HG03060 (cell line): Measurements from ENCODE around the gene CFAP20.

Experiments used
- ATAC-seq: cut with Tn5 transposase; IDR thresholded peaks from one replicate; pipeline ENCODE4 v1.9.1; 2021; ENCODE audit warnings: low read depth, moderate number of reproducible peaks; ENCODE audit not compliant: unreplicated experiment

The CFAP20 gene

GRCh38 chr16:58125781-58126335 lies 3.3 kb downstream of the CFAP20 start:
- ATAC-seq: no peak

DNA sequence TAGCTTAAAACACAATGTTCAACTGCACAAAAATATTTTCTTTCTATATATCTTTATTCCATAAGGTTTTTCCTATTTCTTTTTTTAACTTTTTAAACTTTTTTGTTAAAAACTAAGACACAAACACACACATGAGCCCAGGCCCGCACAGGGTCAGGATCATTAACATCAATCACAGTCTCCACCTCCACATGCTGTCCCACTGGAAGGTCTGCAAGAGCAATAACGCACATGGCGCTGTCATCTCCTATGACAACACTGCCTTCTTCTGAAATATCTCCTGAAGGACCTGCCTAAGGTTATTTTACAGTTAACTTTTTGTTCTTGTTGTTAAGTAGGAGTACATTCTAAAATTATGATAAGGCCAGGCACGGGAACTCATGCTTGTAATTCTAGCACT lies 4.1 kb downstream of the CFAP20 start:
- no peak for ATAC-seq

- no peak for ATAC-seq
Measured at GRCh38 chr16:58124601-58124915, 4.6 kb downstream of the CFAP20 start.

DNA sequence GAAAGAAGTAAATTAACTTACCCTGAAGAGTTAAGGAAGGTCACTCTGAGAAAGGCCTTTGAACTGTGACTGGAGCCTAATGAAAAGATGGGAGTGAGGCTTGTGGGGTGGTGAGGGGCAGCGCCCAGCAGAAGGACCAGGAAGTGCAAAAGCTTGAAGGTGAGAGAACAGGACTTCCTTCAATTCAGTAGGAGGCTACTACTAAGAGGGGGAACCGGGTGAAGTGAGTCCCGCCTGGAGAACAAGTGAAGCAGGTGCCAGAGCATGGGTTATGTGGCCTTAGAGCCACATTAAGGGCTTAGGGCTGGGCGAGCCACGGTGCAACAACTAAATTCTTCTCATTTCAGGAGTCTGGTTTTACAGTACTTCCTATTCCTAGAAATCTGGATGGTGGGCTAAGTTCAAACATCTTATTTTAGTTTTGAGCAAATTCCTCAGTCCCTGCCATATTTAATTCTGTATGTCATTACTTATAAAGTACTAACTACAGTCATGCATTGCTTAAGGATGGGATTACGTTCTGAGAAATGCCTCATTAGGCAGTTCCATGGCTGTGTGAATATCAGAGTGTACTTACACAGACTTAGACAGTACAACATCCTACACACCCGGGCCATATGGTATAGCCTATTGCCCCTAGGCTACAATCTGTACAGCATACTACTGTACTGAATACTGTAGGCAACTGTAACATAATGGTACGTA lies 5.1 kb downstream of the CFAP20 start:
- no peak for ATAC-seq

DNA sequence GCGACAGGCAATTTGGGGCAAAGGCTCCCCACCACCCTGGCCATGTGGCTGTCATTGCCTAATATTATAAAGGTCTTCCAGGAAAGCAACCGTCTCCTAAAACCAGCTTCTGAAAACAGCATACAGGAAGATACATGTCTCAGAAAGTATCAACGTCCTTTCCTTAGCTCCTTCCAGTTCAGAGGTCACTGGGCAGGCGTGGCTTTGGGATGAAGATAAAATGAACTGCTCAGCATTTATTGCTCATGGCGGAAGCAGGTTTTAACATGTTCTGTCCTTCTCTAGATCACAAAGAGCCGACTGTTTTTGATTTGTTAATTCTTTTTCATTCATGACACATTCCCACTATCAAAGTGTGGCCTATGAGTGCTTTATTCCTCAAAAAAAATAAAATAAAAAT lies 8.0 kb downstream of the CFAP20 start:
- ATAC-seq: no peak

GRCh38 chr16:58120234-58120633 lies 8.9 kb downstream of the CFAP20 start:
- no peak for ATAC-seq

GRCh38 chr16:58119509-58119845 lies 9.7 kb downstream of the CFAP20 start:
- no peak for ATAC-seq

GRCh38 chr16:58118801-58119508 lies 10.2 kb downstream of the CFAP20 start:
- no peak for ATAC-seq

DNA sequence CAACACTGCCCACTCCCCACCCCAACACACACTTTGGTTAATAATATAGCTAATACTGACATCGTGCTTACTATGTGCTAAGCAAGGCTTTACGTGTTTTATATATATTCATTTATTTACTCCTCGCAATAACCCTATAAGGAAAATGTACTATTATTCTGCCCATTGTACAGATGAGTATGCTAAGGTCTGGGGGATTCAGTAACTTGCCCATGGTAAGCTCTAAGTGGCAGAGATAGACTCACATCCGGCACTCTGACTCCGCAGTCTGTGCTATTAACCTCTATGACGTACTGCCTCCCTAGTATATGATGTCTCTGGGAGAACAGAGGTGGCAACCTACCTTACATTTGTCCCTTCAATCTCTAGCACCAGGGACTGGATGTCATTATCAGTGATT lies 12.7 kb downstream of the CFAP20 start:
- ATAC-seq: no peak

DNA sequence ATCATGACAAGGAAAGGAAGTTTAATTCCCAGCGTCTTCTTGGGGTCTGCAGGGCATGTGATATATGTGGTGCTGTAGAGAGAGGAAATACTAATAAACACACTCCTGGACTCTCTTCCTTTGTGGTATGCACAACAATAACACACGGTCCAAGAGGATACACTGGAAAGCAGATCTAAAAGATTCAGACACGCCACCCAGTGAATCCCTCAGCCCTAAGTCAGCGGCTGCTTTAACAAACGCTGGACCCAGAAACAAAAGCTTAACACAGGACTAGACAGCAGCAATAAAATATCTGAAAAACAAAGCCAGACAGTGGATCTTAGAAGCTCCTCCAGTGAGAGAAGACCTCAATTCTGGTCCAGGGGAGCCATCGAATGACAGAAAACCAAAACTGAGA lies 13.1 kb downstream of the CFAP20 start:
- ATAC-seq: no peak

DNA sequence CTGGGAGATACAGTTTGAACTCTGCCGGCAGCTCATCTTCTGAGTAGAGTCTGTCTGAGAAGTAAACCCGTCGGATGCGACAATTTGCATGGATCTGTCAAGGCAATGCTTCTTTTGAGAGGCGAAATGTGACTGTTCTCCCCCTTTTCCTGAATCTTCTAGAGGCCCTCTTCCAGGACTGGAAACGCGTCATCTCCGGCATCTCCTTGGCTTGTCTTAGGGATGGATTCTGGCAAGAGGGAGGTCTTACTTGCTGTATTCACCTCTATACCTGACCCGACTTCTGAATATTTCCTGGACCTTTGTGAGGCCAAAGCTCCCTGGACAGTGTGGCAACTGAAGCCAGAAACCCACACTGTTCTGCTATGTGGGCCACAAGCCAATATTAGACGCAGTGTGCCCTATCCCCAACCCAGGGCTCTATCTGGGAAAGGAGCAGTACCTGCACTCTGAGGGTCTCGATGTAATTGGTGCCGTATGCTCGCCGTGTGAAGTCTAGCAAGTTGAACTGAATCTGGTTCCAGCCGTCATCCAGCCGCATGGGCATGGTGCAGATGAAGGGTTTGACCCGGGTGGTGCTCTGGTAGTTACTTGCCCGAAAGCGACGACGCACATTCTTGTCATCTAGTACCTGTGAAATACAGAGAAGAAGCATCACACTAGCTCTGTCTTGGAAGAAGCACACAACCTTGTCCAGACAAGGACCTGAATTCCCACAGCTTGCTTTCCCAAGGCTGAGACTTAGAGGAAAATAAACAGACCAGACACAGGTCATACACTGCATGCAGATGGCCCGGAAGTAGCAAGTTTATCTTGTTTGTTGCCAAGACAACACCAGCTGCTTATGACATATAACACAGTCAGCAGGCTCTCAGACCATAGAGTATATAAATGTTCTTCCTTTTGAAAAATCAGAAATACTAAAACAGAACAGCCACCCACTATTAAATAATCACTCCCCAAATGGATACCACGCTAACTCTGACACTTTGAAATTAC lies 14.1 kb downstream of the CFAP20 start:
- ATAC-seq: no peak

DNA sequence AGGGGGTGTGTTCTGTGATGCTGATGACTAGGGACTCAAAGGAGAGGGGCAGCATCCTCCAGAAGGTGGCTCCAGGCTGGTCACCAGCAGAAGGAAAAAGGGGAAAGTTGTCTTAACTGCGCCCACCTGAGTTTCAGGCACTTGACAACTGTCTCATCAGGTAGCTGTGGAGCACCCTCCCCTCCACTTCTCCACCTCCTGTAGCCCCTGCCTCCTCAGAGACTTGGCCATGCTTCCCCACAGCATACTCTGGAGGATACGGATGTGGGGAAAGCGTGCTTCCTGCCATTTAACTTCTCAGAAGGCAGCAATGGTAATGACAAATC lies 17.9 kb downstream of the CFAP20 start:
- ATAC-seq: no peak

DNA sequence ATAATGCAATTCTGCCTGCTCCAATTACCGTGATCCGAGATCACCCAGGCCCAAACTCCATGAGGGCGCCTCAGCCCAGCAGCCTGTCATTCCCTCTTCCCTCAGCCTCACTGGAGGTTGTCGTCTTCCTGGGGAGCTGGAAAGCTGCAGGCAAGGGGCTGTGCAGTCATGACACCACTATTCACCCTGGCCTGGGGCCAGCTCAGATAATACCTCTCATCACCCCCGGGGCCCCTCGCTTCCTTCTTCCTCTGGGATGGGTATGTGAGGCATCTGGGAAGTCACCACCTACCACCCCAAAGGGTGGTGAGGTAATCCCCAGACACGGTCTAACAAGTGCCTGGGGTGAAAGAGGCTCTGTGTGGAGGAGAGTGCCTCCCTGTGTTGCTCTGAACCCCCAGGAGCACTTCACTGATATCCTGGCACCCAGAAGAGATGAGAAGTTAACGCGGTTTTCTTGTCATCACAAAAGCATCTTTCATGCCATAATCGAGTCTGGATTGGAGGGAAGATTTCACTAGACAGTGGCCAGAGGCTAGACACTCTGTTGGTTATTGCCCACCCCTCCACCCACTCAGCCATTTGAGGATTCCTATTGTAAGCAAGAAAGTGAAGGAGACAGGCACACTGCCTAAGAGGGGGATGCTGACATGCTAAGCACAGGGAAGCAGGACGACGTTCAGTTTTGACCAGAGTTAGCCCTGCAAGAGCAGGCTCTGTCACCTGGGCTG lies 18.4 kb downstream of the CFAP20 start:
- ATAC-seq: no peak

DNA sequence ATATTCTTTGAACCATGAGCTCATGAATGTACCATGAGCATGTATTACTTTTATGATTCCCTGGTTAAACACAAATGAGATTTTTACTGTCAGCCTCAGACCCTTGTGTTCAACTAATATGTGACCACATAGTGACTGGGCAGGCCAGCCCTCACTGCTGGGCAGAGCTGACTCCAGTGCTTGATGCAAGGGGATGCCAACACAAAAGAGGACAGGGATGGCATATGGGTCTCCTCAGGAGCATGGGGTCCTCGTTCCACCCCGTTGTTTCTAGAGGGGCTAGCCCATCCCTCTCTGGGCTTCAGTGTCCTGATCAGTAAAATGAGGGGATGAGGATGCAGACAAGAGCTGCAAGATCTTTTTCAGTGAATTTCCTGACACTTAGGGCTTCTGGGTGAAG lies 19.3 kb downstream of the CFAP20 start:
- ATAC-seq: no peak

GRCh38 chr16:58109330-58109729 lies 19.9 kb downstream of the CFAP20 start:
- no peak for ATAC-seq

- no peak for ATAC-seq
Measured at GRCh38 chr16:58107709-58108108, 21.5 kb downstream of the CFAP20 start.

- no peak for ATAC-seq
Measured at GRCh38 chr16:58107228-58107627, 22.0 kb downstream of the CFAP20 start.

DNA sequence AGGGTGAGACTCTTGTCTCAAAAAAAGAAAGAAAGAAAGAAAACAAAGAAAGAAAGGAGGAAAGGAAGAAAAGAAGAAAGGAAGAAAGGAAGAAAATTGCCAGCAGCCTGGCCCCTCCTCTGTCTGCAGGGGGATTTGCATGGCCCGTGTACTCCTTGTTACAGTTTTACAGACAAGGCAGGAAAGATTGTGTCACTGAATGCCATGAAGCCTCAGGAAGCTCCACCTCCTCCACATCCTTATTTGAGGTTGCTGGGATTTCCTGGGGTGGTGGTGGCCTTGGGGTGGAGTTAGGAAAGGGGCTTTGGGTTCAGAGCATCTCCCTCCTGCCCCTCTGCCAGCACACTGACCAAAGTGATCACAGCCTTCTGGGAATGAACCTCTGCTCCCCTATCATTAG lies 23.6 kb downstream of the CFAP20 start:
- ATAC-seq: no peak

- peak; percentile 71 for ATAC-seq
Measured at GRCh38 chr16:58102665-58103392, 26.4 kb downstream of the CFAP20 start.

GRCh38 chr16:58099956-58100300 lies 29.3 kb downstream of the CFAP20 start:
- ATAC-seq: no peak
